ENCODE data around the gene MTHFD2L. TPM values are rescaled to one million over a fixed set of nuclear protein-coding genes. Genes with fewer than 3 reads are reported as not detected.

Gene MTHFD2L
- total and polyA plus RNA-seq, 2 donors (not counting 3 experiments of a cell fraction or from before 2014, with no cell fraction given), result 6.9 to 15.2 TPM

DNA sequence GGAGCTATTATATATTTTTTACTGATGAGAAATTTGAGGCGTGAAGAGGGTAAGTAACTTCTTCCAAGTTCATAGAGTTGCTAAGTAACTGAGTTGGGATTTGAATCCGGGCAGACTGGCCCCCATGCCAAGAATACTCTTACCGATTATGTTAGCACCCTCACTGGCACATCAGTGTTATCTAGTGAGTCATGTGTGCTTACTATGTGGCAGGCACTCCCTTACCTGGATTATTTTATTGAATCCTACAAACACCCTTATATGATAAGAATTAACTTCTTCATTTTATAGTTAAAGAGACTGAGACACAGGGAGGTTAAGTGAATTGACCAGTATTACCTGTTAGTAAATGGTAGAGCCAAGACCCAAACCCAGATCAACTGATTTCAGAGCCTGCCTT is 20.9 kb downstream of the MTHFD2L start:
- Histone ChIP-seq H3K27ac (ENCODE audit: insufficient read depth, low read depth, low read length) (no peak overlapping the region), H3K27me3 (ENCODE audit: control insufficient read depth in 2 of 2, insufficient read depth in 2 of 2, low read length in 2 of 2) (no peaks in the 10 kb centered on the region), H2AFZ (ENCODE audit: low read depth, low read length) (no peak overlapping the region), H4K20me1 (replicated peaks; ENCODE audit: control insufficient read depth, extremely low read depth, insufficient read depth, low read length) (no peaks in the 10 kb centered on the region), H3K4me3 (replicated peaks in 1 of 3; ENCODE audit: insufficient read depth in 1 of 3, low read depth in 1 of 3, low read length in 3 of 3) (no peak overlapping the region), H3K4me1 (ENCODE audit: control insufficient read depth, extremely low read depth, insufficient read depth, low read length) (no peaks in the 10 kb centered on the region), H3K36me3 (ENCODE audit: control insufficient read depth in 2 of 2, extremely low read depth in 1 of 2, insufficient read depth in 2 of 2, low read length in 2 of 2) (no peaks in the 10 kb centered on the region), H3K9me3 (replicated peaks; ENCODE audit: control insufficient read depth, insufficient read depth, low read length) (no peaks in the 10 kb centered on the region), H3K79me2 (ENCODE audit: control insufficient read depth, insufficient read depth, low read length) (no peaks in the 10 kb centered on the region), H3K9me1 (replicated peaks; ENCODE audit: control insufficient read depth, extremely low read depth, insufficient read depth, low read length) (no peaks in the 10 kb centered on the region), H3K4me2 (ENCODE audit: insufficient read depth, low read length) (no peak overlapping the region), H3K9ac (replicated peaks; ENCODE audit: extremely low read depth, insufficient read depth, low read length) (no peak overlapping the region)
- ChIA-PET POLR2A (no interaction called here), CTCF (interaction anchor here (1.3 kb wide), 1 partner anchor 10 kb away, joined by 8 read pairs; no protein-coding TSS in a partner anchor)
- dilution Hi-C loops (cut with MboI; ENCODE audit: extremely low pct_ligation_motif_present, low sequenced_read_pairs), result no loop called here
- DNase-seq (ENCODE audit: low read depth, low spot score) (no peak), FAIRE-seq (no peak)
- intact Hi-C loops (cut with micrococcal nuclease), result no loop called here
- BruUV-seq (replicated peaks), result no TSS peak
- TF ChIP-seq, protein P1, sequence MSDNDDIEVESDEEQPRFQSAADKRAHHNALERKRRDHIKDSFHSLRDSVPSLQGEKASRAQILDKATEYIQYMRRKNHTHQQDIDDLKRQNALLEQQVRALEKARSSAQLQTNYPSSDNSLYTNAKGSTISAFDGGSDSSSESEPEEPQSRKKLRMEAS (IDR thresholded peaks at IDR 0.05; ENCODE audit: insufficient read depth, insufficient read length), result no peak
- no peak for TF ChIP-seq EZH2 (IDR thresholded peaks at IDR 0.05; ENCODE audit: borderline replicate concordance, low read depth, low read length, severe bottlenecking)
- TF ChIP-seq POLR2A (IDR thresholded peaks at IDR 0.05; ENCODE audit: low read depth, low read length), result no peak
- TF ChIP-seq, protein P2, sequence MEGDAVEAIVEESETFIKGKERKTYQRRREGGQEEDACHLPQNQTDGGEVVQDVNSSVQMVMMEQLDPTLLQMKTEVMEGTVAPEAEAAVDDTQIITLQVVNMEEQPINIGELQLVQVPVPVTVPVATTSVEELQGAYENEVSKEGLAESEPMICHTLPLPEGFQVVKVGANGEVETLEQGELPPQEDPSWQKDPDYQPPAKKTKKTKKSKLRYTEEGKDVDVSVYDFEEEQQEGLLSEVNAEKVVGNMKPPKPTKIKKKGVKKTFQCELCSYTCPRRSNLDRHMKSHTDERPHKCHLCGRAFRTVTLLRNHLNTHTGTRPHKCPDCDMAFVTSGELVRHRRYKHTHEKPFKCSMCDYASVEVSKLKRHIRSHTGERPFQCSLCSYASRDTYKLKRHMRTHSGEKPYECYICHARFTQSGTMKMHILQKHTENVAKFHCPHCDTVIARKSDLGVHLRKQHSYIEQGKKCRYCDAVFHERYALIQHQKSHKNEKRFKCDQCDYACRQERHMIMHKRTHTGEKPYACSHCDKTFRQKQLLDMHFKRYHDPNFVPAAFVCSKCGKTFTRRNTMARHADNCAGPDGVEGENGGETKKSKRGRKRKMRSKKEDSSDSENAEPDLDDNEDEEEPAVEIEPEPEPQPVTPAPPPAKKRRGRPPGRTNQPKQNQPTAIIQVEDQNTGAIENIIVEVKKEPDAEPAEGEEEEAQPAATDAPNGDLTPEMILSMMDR (IDR thresholded peaks at IDR 0.05; ENCODE audit: extremely low read depth in 1 of 2, insufficient read depth in 1 of 2, low read depth in 1 of 2, low read length in 2 of 2), result no peak
- no peak for TF ChIP-seq GATA2 (IDR thresholded peaks at IDR 0.05; ENCODE audit: insufficient read depth, insufficient read length, low read depth, low read length)
- no peak for TF ChIP-seq POLR2AphosphoS5 (IDR thresholded peaks at IDR 0.05; ENCODE audit: insufficient read depth, low read depth, low read length)
- TF ChIP-seq JUN (IDR thresholded peaks at IDR 0.05; ENCODE audit: borderline replicate concordance, insufficient read depth, insufficient read length, low read depth), result no peak
- no peak for TF ChIP-seq FOS (IDR thresholded peaks at IDR 0.05; ENCODE audit: borderline replicate concordance, insufficient read depth, low read length)
- no peak for TF ChIP-seq MYC (IDR thresholded peaks at IDR 0.05; ENCODE audit: low read depth, low read length)
